ENCODE measurements around the gene TMEM61.
"Not testable (repeated sequence)": the region's sequence is repeated elsewhere in the genome, so short reads cannot be mapped to it uniquely, and the experiment has no call there.

The TMEM61 gene

GRCh38 chr1:54980528-54981241 is at the start of gene TMEM61:
Gene TMEM61 (plus strand): TSS chr1:54980628. CDS start chr1:54981066, 438 bp downstream.
- no peak for DNase-seq (ENCODE audit: low read depth)

GRCh38 chr1:54931275-54931840 is 49.1 kb upstream of the TMEM61 start:
- no peak for DNase-seq (ENCODE audit: low read depth)

GRCh38 chr1:54934081-54934480 is 46.3 kb upstream of the TMEM61 start:
- not testable (repeated sequence) for DNase-seq (ENCODE audit: low read depth)

- DNase-seq (ENCODE audit: low read depth), result no peak
These were observed 45.6 kb upstream of the TMEM61 start for GRCh38 chr1:54934869-54935268.

- DNase-seq (ENCODE audit: low read depth), result no peak
These were observed 43.6 kb upstream of the TMEM61 start for GRCh38 chr1:54936791-54937190.

GRCh38 chr1:54937469-54937868 is 43.0 kb upstream of the TMEM61 start:
- no peak for DNase-seq (ENCODE audit: low read depth)

GRCh38 chr1:54938955-54939354 is 41.5 kb upstream of the TMEM61 start:
- DNase-seq (ENCODE audit: low read depth), result not testable (repeated sequence)

- no peak for DNase-seq (ENCODE audit: low read depth)
These were observed 40.4 kb upstream of the TMEM61 start for GRCh38 chr1:54940042-54940441.

GRCh38 chr1:54942976-54943375 is 37.5 kb upstream of the TMEM61 start:
- DNase-seq (ENCODE audit: low read depth), result no peak

GRCh38 chr1:54944610-54945392 is 35.6 kb upstream of the TMEM61 start:
- peak; percentile 54 for DNase-seq (ENCODE audit: low read depth)

GRCh38 chr1:54945393-54945936 is 35.0 kb upstream of the TMEM61 start:
- DNase-seq (ENCODE audit: low read depth), result no peak

- DNase-seq (ENCODE audit: low read depth), result no peak
These were observed 32.9 kb upstream of the TMEM61 start for GRCh38 chr1:54947540-54947939.

- DNase-seq (ENCODE audit: low read depth), result no peak
These were observed 31.4 kb upstream of the TMEM61 start for GRCh38 chr1:54949053-54949452.

GRCh38 chr1:54950006-54950368 is 30.4 kb upstream of the TMEM61 start:
- no peak for DNase-seq (ENCODE audit: low read depth)

GRCh38 chr1:54950369-54951163 is 29.9 kb upstream of the TMEM61 start:
- peak; percentile 44 for DNase-seq (ENCODE audit: low read depth)

GRCh38 chr1:54951810-54952226 is 28.6 kb upstream of the TMEM61 start:
- no peak for DNase-seq (ENCODE audit: low read depth)

- DNase-seq (ENCODE audit: low read depth), result no peak
These were observed 27.3 kb upstream of the TMEM61 start for GRCh38 chr1:54952950-54953718.

GRCh38 chr1:54953846-54954245 is 26.6 kb upstream of the TMEM61 start:
- no peak for DNase-seq (ENCODE audit: low read depth)

GRCh38 chr1:54955359-54955758 is 25.1 kb upstream of the TMEM61 start:
- no peak for DNase-seq (ENCODE audit: low read depth)

GRCh38 chr1:54956726-54957125 is 23.7 kb upstream of the TMEM61 start:
- no peak for DNase-seq (ENCODE audit: low read depth)

GRCh38 chr1:54959241-54959640 is 21.2 kb upstream of the TMEM61 start:
- no peak for DNase-seq (ENCODE audit: low read depth)

All from activated T-cell treated with anti-CD3 and anti-CD28 coated beads for 24 hours (primary cell).